Measurements from ENCODE around the gene CATSPER1. TPM values are rescaled to one million over a fixed set of nuclear protein-coding genes. Genes with fewer than 3 reads are reported as not detected.

The CATSPER1 gene
- total and polyA plus RNA-seq, 2 of the 8 experiments (the other 6 are each of a cell fraction or from before 2014, with no cell fraction given), result not detected

DNA sequence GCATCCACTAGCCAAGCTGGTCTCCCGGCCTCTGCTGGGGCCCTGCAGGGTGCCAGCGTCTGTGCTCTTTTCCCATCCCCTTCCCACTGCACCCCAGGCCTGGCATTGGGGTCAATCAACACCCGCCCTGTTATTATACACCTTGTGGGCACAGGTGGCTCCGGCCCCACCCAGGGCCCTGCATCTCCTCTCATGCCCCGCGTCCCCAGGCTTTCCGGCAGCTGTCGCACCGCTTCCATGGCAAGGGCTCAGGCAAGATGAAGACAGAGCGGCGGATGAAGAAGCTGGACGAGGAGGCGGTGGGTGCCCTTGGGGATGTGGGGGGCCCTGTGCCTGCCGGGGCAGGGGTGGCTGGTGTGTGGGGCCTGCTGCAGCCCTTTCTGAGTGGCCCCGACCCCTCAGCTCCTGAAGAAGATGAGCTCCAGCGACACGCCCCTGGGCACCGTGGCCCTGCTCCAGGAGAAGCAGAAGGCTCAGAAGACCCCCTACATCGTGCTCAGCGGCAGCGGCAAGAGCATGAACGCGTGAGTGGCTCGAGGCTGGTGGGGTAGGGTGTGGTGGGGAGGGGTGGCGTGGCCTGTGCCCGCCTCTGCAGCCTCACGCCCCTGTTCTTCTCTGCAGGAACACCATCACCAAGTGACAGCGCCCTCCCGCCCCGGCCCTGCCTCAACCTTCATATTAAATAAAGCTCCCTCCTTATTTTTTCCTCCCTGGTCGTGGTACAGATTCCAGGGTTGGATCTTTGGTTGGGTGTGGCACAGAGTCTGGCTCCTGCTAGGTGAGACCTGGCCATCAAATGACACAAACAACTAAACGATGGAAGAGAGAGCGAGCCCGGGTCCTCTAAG is 47.7 kb downstream of the CATSPER1 start:
- Histone ChIP-seq H3K23me2 (ENCODE audit: low read depth, low read length) (no peaks in the 10 kb centered on the region), H3K18ac (ENCODE audit: extremely low read depth, low read length) (no peak overlapping the region), H3K4ac (replicated peaks; ENCODE audit: insufficient read length, low read depth, low read length) (no peak overlapping the region), H3K79me2 (ENCODE audit: control insufficient read depth in 1 of 2, insufficient read depth in 2 of 2, low read length in 2 of 2) (no peaks in the 10 kb centered on the region), H3K27me3 (replicated peaks in 1 of 4; ENCODE audit: control insufficient read depth in 3 of 4, extremely low read depth in 1 of 4, insufficient read depth in 3 of 4, low read length in 3 of 4) (no peaks in the 10 kb centered on the region), H3K27ac (ENCODE audit: low read depth, low read length) (no peak overlapping the region), H4K91ac (replicated peaks; ENCODE audit: insufficient read length, low read length) (no peak overlapping the region), H2BK12ac (ENCODE audit: low read depth, low read length) (no peak overlapping the region), H3K79me1 (ENCODE audit: low read depth, low read length) (no peaks in the 10 kb centered on the region), H4K8ac (ENCODE audit: extremely low read depth, insufficient read depth, low read length) (no peak overlapping the region), H3K56ac (replicated peaks; ENCODE audit: insufficient read length, low read depth, low read length) (no peak overlapping the region), H2AFZ (ENCODE audit: low read length) (no peak overlapping the region), H4K20me1 (replicated peaks in 1 of 2; ENCODE audit: control insufficient read depth in 1 of 2, insufficient read depth in 2 of 2, low read length in 2 of 2) (peaks cover 0 to 2% of the 10 kb centered on the region in 2 experiments), H3K9ac (replicated peaks in 1 of 4; ENCODE audit: extremely low read depth in 1 of 4, low read depth in 3 of 4, low read length in 3 of 4) (no peak overlapping the region), H2BK120ac (replicated peaks; ENCODE audit: low read depth, low read length) (no peak overlapping the region), H2BK5ac (ENCODE audit: low read depth, low read length) (no peak overlapping the region), H4K5ac (ENCODE audit: insufficient read length, low read depth, low read length) (no peak overlapping the region), H2AK5ac (ENCODE audit: low read depth, low read length) (no peak overlapping the region), H2BK20ac (ENCODE audit: low read length) (no peak overlapping the region), H3K36me3 (ENCODE audit: control insufficient read depth in 2 of 4, insufficient read depth in 4 of 4, low read length in 3 of 4) (peaks cover 4 to 25% (median 21%) of the 10 kb centered on the region in 4 experiments; a peak in 7 of 8 replicates), H3K4me2 (ENCODE audit: insufficient read depth in 1 of 2, low read depth in 2 of 2, low read length in 2 of 2) (no peak overlapping the region), H3K4me3 (ENCODE audit: extremely low read depth in 1 of 4, insufficient read depth in 2 of 4, low read depth in 3 of 4, low read length in 4 of 4) (no peak overlapping the region), H3K4me1 (replicated peaks in 1 of 4; ENCODE audit: control insufficient read depth in 3 of 4, insufficient read depth in 4 of 4, low read length in 3 of 4) (no peaks in the 10 kb centered on the region), H3K9me3 (ENCODE audit: insufficient read depth in 2 of 2, low read depth in 1 of 2, low read length in 1 of 2) (no peaks in the 10 kb centered on the region), H3K14ac (ENCODE audit: insufficient read length) (no peak overlapping the region), H3K23ac (ENCODE audit: insufficient read length) (no peak overlapping the region), H2BK15ac (ENCODE audit: low read length) (no peak overlapping the region)
- 95% methylated on average over 16 of the region's 34 CpGs; no CpG with 5 or more reads in 1 of the 2 experiments for WGBS, 2 experiments (ENCODE audit: extremely low coverage in 1 of 2, insufficient coverage in 1 of 2, insufficient read length in 1 of 2, insufficient replicate concordance in 2 of 2, low coverage in 1 of 2, low lambda C conversion rate in 2 of 2, missing lambda C conversion rate in 1 of 2)
- FAIRE-seq, result no peak
- CTCF ChIA-PET (ENCODE audit: partially characterized antibody), result interaction anchor here (0.6 to 18.4 kb wide), 3 partner anchors 14 to 89 kb away, joined by 3 to 281 read pairs (median 3); partner anchors contain the start of genes CCDC85B and FIBP
- no peak for DNase-seq (ENCODE audit: low read depth in 1 of 2, low spot score in 2 of 2)
- TF ChIP-seq TEAD4 (IDR thresholded peaks at IDR 0.05; ENCODE audit: low read depth, low read length), result no peak
- no peak for TF ChIP-seq HDAC2 (IDR thresholded peaks at IDR 0.05; ENCODE audit: borderline replicate concordance in 1 of 2, low read depth in 2 of 2, low read length in 2 of 2)
- TF ChIP-seq CEBPB (IDR thresholded peaks at IDR 0.05; ENCODE audit: low read depth, low read length), result no peak
- no peak for TF ChIP-seq EZH2 (IDR thresholded peaks at IDR 0.05; ENCODE audit: low read depth, low read length, severe bottlenecking)
- no peak for TF ChIP-seq RXRA (IDR thresholded peaks at IDR 0.05; ENCODE audit: insufficient read depth, low read depth, low read length)
- no peak for TF ChIP-seq JUND (IDR thresholded peaks at IDR 0.05; ENCODE audit: low read length)
- no peak for TF ChIP-seq KDM4A (IDR thresholded peaks at IDR 0.05; ENCODE audit: low read depth, low read length, severe bottlenecking)
- no peak for TF ChIP-seq CHD2 (IDR thresholded peaks at IDR 0.05; ENCODE audit: low read length)
- no peak for TF ChIP-seq NRF1 (IDR thresholded peaks at IDR 0.05; ENCODE audit: low read depth, low read length)
- no peak for TF ChIP-seq MAFK (IDR thresholded peaks at IDR 0.05; ENCODE audit: low read depth, low read length)
- no peak for TF ChIP-seq SP2 (IDR thresholded peaks at IDR 0.05; ENCODE audit: low read length)
- POLR2A ChIA-PET (ENCODE audit: partially characterized antibody), result interaction anchor here (0.6 to 2.0 kb wide), 6 partner anchors 12 to 98 kb away, joined by 3 to 7 read pairs (median 3); partner anchors contain the start of genes BANF1 and C11orf68
